Vagina (tissue), 2 donors: ENCODE data around the gene SPPL2C. TPM values are rescaled to one million over a fixed set of nuclear protein-coding genes. Genes with fewer than 3 reads are reported as not detected.

Experiments
- DNase-seq, 2 donors: peaks; one replicate each; pipeline ENCODE4 v3.0.0-alpha.2; 2017; ENCODE audit errors: extremely low spot score in 2 of 2
- H3K27ac ChIP-seq: fragments of 200-600 bp; sonication (generic); one replicate; pipeline ENCODE4 v1.5.1; 2019
- H3K27me3 ChIP-seq: fragments of 200-600 bp; sonication (generic); one replicate; pipeline ENCODE4 v1.5.1; 2019
- H3K36me3 ChIP-seq, 2 donors: fragments of 200-600 bp; sonication (generic); one replicate each; pipeline ENCODE4 v1.5.1; 2017 to 2019
- H3K4me1 ChIP-seq: fragments of 200-600 bp; sonication (generic); one replicate; pipeline ENCODE4 v1.5.1; 2019
- H3K4me3 ChIP-seq, 2 donors: fragments of 200-600 bp; sonication (generic); 1 replicate in 1 of 2; 2 replicates in 1 of 2; pipeline ENCODE4 v1.5.1; 2016 to 2019
- H3K9me3 ChIP-seq: fragments of 200-600 bp; sonication (generic); one replicate; pipeline ENCODE4 v1.5.1; 2019
- CTCF ChIP-seq, 3 experiments: fragments of 450-650 bp in 2 of 3; fragments of 200-600 bp in 1 of 3; sonication (generic) in 1 of 3; IDR thresholded peaks; one replicate each; pipeline ENCODE4 v1.5.1; 2017 to 2019; ENCODE audit warnings: antibody characterized with exemption in 3 of 3, mild to moderate bottlenecking in 2 of 3, moderate library complexity in 2 of 3
- POLR2A ChIP-seq, 2 donors: fragments of 450-650 bp; IDR thresholded peaks; one replicate each; pipeline ENCODE4 v1.6.1; 2017; ENCODE audit warnings: antibody characterized with exemption in 2 of 2, mild to moderate bottlenecking in 2 of 2, moderate library complexity in 2 of 2
- POLR2AphosphoS5 ChIP-seq, 2 donors: sonication (generic); formaldehyde crosslinking; IDR thresholded peaks; one replicate each; pipeline ENCODE4 v1.9.0; 2017; ENCODE audit warnings: antibody characterized with exemption in 2 of 2, mild to moderate bottlenecking in 2 of 2, low read depth in 1 of 2; ENCODE audit not compliant: insufficient read depth in 1 of 2
- intact Hi-C: fragments of 100-400 bp; cut with DNase I; formaldehyde crosslinking; loops from one replicate; pipeline ENCODE4 v1.15.1; 2023
- total RNA-seq: library from RNA; depleted of rRNA; stranded (reverse); fragments of >200 nt; gene quantifications from one replicate; pipeline ENCODE4 v1.2.3, GENCODE V29; 2016

SPPL2C gene
- total RNA-seq, 1 donor from 2014 or later = not detected

DNA sequence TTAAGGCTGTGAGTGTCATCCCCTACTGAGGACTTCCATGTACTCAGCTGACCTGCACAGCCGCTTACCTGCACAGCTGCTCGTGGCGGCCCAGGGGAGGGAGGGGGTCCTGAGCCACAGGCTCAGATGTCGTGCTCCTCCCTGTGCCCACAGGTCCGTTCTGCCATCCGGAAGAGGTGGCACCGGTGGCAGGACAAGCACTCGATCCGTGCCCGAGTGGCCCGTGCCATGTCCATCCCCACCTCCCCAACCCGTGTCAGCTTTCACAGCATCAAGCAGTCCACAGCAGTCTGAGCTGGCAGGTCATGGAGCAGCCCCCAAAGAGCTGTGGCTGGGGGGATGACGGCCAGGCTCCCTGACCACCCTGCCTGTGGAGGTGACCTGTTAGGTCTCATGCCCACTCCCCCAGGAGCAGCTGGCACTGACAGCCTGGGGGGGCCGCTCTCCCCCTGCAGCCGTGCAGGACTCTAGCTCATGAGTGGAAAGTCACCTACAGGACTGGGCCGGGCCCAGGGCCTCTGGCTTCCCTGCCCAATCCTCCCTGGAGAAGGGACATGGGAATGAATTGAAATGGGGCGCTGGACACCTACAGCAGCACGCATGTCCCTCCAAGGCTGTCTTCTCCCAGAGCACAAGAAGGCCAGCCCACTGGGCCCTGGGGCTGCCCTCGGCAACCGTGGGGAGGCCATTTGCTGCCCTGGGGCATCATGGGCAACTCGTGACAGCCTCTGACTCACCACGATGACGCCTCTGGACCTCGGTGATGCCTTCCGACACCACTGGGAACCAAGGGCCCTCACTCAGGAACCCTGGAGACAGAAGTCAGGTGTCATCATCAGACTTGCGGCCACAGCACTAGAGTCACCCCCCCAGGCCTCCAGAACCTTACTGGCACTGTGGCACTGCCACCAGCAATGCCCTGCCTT lies 9.9 kb upstream of the SPPL2C start:
- H3K4me3 ChIP-seq = no peak overlapping the region
- H3K36me3 ChIP-seq = no peaks in the 10 kb centered on the region
- H3K4me1 ChIP-seq = no peaks in the 10 kb centered on the region
- no peak overlapping the region for H3K27ac ChIP-seq
- intact Hi-C loops = loop anchor here (5.0 kb wide), 1 partner anchor 192 kb away; no protein-coding TSS in a partner anchor
- no peaks in the 10 kb centered on the region for H3K9me3 ChIP-seq
- TF ChIP-seq CTCF (IDR thresholded peaks at IDR 0.05) (no peak), POLR2AphosphoS5 (IDR thresholded peaks at IDR 0.05; ENCODE audit: insufficient read depth in 1 of 2, low read depth in 1 of 2) (no peak)
- no peak for DNase-seq
- no peaks in the 10 kb centered on the region for H3K27me3 ChIP-seq

- no peaks in the 10 kb centered on the region for H3K27me3 ChIP-seq
- intact Hi-C loops = loop anchor here (5.0 kb wide), 1 partner anchor 193 kb away; no protein-coding TSS in a partner anchor
These were observed 9.2 kb upstream of the SPPL2C start for GRCh38 chr17:45835481-45835880.

GRCh38 chr17:45836047-45837044 lies 8.3 kb upstream of the SPPL2C start:
- Histone ChIP-seq H3K4me3 (no peak overlapping the region), H3K9me3 (no peaks in the 10 kb centered on the region), H3K27ac (no peak overlapping the region), H3K4me1 (no peaks in the 10 kb centered on the region), H3K27me3 (no peaks in the 10 kb centered on the region), H3K36me3 (no peaks in the 10 kb centered on the region)
- TF ChIP-seq POLR2A (IDR thresholded peaks at IDR 0.05) (no peak), CTCF (IDR thresholded peaks at IDR 0.05) (no peak), POLR2AphosphoS5 (IDR thresholded peaks at IDR 0.05; ENCODE audit: insufficient read depth in 1 of 2, low read depth in 1 of 2) (no peak)
- intact Hi-C loops = loop anchor here (5.0 kb wide), 1 partner anchor 194 kb away; no protein-coding TSS in a partner anchor
- no peak for DNase-seq

More at GRCh38 chr17:45835481-45835880, 9.2 kb upstream of the SPPL2C start:
- TF ChIP-seq POLR2A (IDR thresholded peaks at IDR 0.05) = no peak
- no peak for TF ChIP-seq CTCF (IDR thresholded peaks at IDR 0.05)
- TF ChIP-seq POLR2AphosphoS5 (IDR thresholded peaks at IDR 0.05; ENCODE audit: insufficient read depth in 1 of 2, low read depth in 1 of 2) = no peak
- no peak overlapping the region for H3K4me3 ChIP-seq
- no peaks in the 10 kb centered on the region for H3K4me1 ChIP-seq
- no peak for DNase-seq
- H3K9me3 ChIP-seq = no peaks in the 10 kb centered on the region
- H3K27ac ChIP-seq = no peak overlapping the region
- H3K36me3 ChIP-seq = no peaks in the 10 kb centered on the region

- H3K4me3 ChIP-seq = no peak overlapping the region
- no peaks in the 10 kb centered on the region for H3K4me1 ChIP-seq
- H3K27me3 ChIP-seq = no peaks in the 10 kb centered on the region
- H3K9me3 ChIP-seq = no peaks in the 10 kb centered on the region
- no peak overlapping the region for H3K27ac ChIP-seq
- intact Hi-C loops = loop anchor here (5.0 kb wide), 1 partner anchor 195 kb away; no protein-coding TSS in a partner anchor
- H3K36me3 ChIP-seq = no peaks in the 10 kb centered on the region
- no peak for TF ChIP-seq POLR2A (IDR thresholded peaks at IDR 0.05)
- TF ChIP-seq POLR2AphosphoS5 (IDR thresholded peaks at IDR 0.05; ENCODE audit: insufficient read depth in 1 of 2, low read depth in 1 of 2) = no peak
- no peak for TF ChIP-seq CTCF (IDR thresholded peaks at IDR 0.05)
- no peak for DNase-seq
These were observed 7.5 kb upstream of the SPPL2C start for GRCh38 chr17:45837187-45837586.
